Adrenal gland (tissue), 12 donors: ENCODE measurements around the gene FBXW7. TPM values are rescaled to one million over a fixed set of nuclear protein-coding genes. Genes with fewer than 3 reads are reported as not detected.

Experiments
- DNase-seq, 7 donors: peaks; one replicate each; pipeline ENCODE4 v3.0.0-alpha.2; 2019 to 2020
- H3K27ac ChIP-seq, 5 donors: fragments of 200-600 bp; sonication (generic) in 4 of 5; 1 replicate in 3 of 5; 2 replicates in 2 of 5; pipeline versions ENCODE4 v1.5.1 to v1.8.0; 2016 to 2020; ENCODE audit warnings: mild to moderate bottlenecking in 1 of 5
- H3K27me3 ChIP-seq: fragments of 200-600 bp; 2 replicates; pipeline ENCODE4 v1.8.0; 2021
- H3K36me3 ChIP-seq, 2 donors: fragments of 200-600 bp; replicated peaks in 1 of 2; 1 replicate in 1 of 2; 2 replicates in 1 of 2; pipeline versions ENCODE4 v1.5.1 to v1.8.0; 2018 to 2022
- H3K4me1 ChIP-seq, 2 donors: fragments of 200-600 bp; replicated peaks in 1 of 2; 1 replicate in 1 of 2; 2 replicates in 1 of 2; pipeline versions ENCODE4 v1.5.1 to v1.8.0; 2018 to 2021
- H3K4me3 ChIP-seq, 4 donors: fragments of 200-600 bp; sonication (generic) in 3 of 4; one replicate each; pipeline ENCODE4 v1.5.1; 2016 to 2018
- H3K9me3 ChIP-seq, 3 donors: fragments of 200-600 bp; sonication (generic) in 1 of 3; replicated peaks in 1 of 3; 1 replicate in 2 of 3; 2 replicates in 1 of 3; pipeline versions ENCODE4 v1.5.1 to v1.8.0; 2016 to 2021
- CTCF ChIP-seq, 6 experiments: fragments of 450-650 bp in 4 of 6; fragments of 200-600 bp in 2 of 6; sonication (generic) in 1 of 6; IDR thresholded peaks; 1 replicate in 5 of 6; 2 replicates in 1 of 6; pipeline versions ENCODE4 v1.5.1 to v1.8.0; 2016 to 2021; ENCODE audit warnings: antibody characterized with exemption in 6 of 6, mild to moderate bottlenecking in 2 of 6, moderate library complexity in 1 of 6
- POLR2A ChIP-seq, 2 donors: fragments of 450-650 bp; IDR thresholded peaks; one replicate each; pipeline ENCODE4 v1.6.1; 2017; ENCODE audit warnings: antibody characterized with exemption in 2 of 2, mild to moderate bottlenecking in 2 of 2, moderate library complexity in 1 of 2
- WGBS, 4 donors: extraction: QIAGEN DNeasy Blood & Tissue Kit in 2 of 4; methylation state at CpG; one replicate each; pipeline versions ENCODE4 v1.1.5 to v1.1.7; 2013 to 2017; 5-methylcytosine and 5-hydroxymethylcytosine counted together
- intact Hi-C, 2 donors: fragments of 100-400 bp; cut with DNase I; formaldehyde crosslinking; loops; one replicate each; pipeline versions ENCODE4 v1.14.1 to v1.15.0; 2022 to 2023
- polyA plus RNA-seq, 3 donors: library from polyadenylated mRNA; stranded (reverse); fragments of 200-250 nt in 2 of 3; fragments of 350-450 nt in 1 of 3; fragmentation: Illumina TruSeq in 1 of 3; extraction: RNeasy Lipid Tissue Mini Kit (QIAGEN cat#74804) in 1 of 3; gene quantifications; one replicate each; pipeline ENCODE4 v1.2.3, GENCODE V29; 2013 to 2014
- total RNA-seq, 9 donors: library from RNA; depleted of rRNA in 4 of 9; stranded (reverse); fragments of >200 nt in 4 of 9; fragments of 120-200 nt in 1 of 9; fragmentation: NEBNext Ultra II Directional in 1 of 9; extraction: Animal tissue kit (Norgen Biotek cat#: 25700) in 1 of 9; gene quantifications; one replicate each; pipeline versions ENCODE4 v1.1.0 to v1.2.4, GENCODE V29; 2013 to 2023
- donor health status: healthy with polysubstance abuse.
- donor health status: Bipolar disorder and iron deficiency.
- donor health status: DM: yes; HTN: yes; CAD: no.
- donor health status: DM: no; HTN: no; CAD: no.
- donor health status: DM: no; HTN: no; CAD: no.
- donor health status: DM: yes; HTN: yes; CAD: no.

The FBXW7 gene
- total and polyA plus RNA-seq, 12 donors = 17.6 to 55.5 (median 30.9) TPM

- Histone ChIP-seq H3K9me3 (no peaks in the 10 kb centered on the region), H3K4me3 (no peak overlapping the region), H3K27ac (no peak overlapping the region), H3K27me3 (no peaks in the 10 kb centered on the region), H3K4me1 (no peaks in the 10 kb centered on the region), H3K36me3 (no peaks in the 10 kb centered on the region)
- WGBS, 4 donors = 83 to 86% (median 83%) methylated on average over 3 of the region's 3 CpGs
- intact Hi-C loops = no loop called here
- DNase-seq = no peak
- TF ChIP-seq POLR2A (IDR thresholded peaks at IDR 0.05) (no peak), CTCF (IDR thresholded peaks at IDR 0.05) (no peak)
Observed at GRCh38 chr4:152289541-152289940, 246.4 kb downstream of the FBXW7 start.

GRCh38 chr4:152283801-152284470 lies 252.0 kb downstream of the FBXW7 start:
- DNase-seq = no peak
- WGBS, 4 donors = 74 to 86% (median 85%) methylated on average over 2 of the region's 2 CpGs
- no peak for TF ChIP-seq POLR2A (IDR thresholded peaks at IDR 0.05)
- TF ChIP-seq CTCF (IDR thresholded peaks at IDR 0.05) = no peak
- Histone ChIP-seq H3K27me3 (no peaks in the 10 kb centered on the region), H3K27ac (no peak overlapping the region), H3K9me3 (no peaks in the 10 kb centered on the region), H3K4me1 (no peaks in the 10 kb centered on the region), H3K36me3 (no peaks in the 10 kb centered on the region), H3K4me3 (no peak overlapping the region)
- intact Hi-C loops = no loop called here

- intact Hi-C loops = no loop called here
- no peaks in the 10 kb centered on the region for H3K9me3 ChIP-seq
- H3K27ac ChIP-seq = no peak overlapping the region
- no peaks in the 10 kb centered on the region for H3K36me3 ChIP-seq
- no peaks in the 10 kb centered on the region for H3K4me1 ChIP-seq
- no peak overlapping the region for H3K4me3 ChIP-seq
- TF ChIP-seq POLR2A (IDR thresholded peaks at IDR 0.05) = no peak
- TF ChIP-seq CTCF (IDR thresholded peaks at IDR 0.05) = no peak
- DNase-seq = no peak
- 73 to 85% (median 80%) methylated on average over 6 of the region's 6 CpGs for WGBS, 4 donors
- H3K27me3 ChIP-seq = no peaks in the 10 kb centered on the region
Observed at GRCh38 chr4:152281822-152282221, 254.1 kb downstream of the FBXW7 start.

GRCh38 chr4:152281211-152281610 lies 254.7 kb downstream of the FBXW7 start:
- H3K4me3 ChIP-seq = no peak overlapping the region
- TF ChIP-seq CTCF (IDR thresholded peaks at IDR 0.05) (no peak), POLR2A (IDR thresholded peaks at IDR 0.05) (no peak)
- H3K9me3 ChIP-seq = no peaks in the 10 kb centered on the region
- H3K27me3 ChIP-seq = no peaks in the 10 kb centered on the region
- no peaks in the 10 kb centered on the region for H3K36me3 ChIP-seq
- no peaks in the 10 kb centered on the region for H3K4me1 ChIP-seq
- WGBS, 4 donors = 88 to 100% (median 97%) methylated on average over 1 to 2 of the region's 2 CpGs
- intact Hi-C loops = no loop called here
- no peak overlapping the region for H3K27ac ChIP-seq
- DNase-seq = no peak
